Suprapubic skin (tissue), 4 donors: ENCODE results near the gene RNF4. TPM values are rescaled to one million over a fixed set of nuclear protein-coding genes. Genes with fewer than 3 reads are reported as not detected.
"Not testable (repeated sequence)": the region's sequence is repeated elsewhere in the genome, so short reads cannot be mapped to it uniquely, and the experiment has no call there.

Experiments
- DNase-seq, 2 donors: peaks; one replicate each; pipeline ENCODE4 v3.0.0-alpha.2; 2019; ENCODE audit warnings: low spot score in 2 of 2
- H3K27ac ChIP-seq: fragments of 200-600 bp; sonication (generic); one replicate; pipeline ENCODE4 v1.5.1; 2019
- H3K27me3 ChIP-seq: fragments of 200-600 bp; sonication (generic); one replicate; pipeline ENCODE4 v1.5.1; 2019
- H3K36me3 ChIP-seq: fragments of 200-600 bp; sonication (generic); one replicate; pipeline ENCODE4 v1.5.1; 2019
- H3K4me1 ChIP-seq: fragments of 200-600 bp; sonication (generic); one replicate; pipeline ENCODE4 v1.5.1; 2019
- H3K4me3 ChIP-seq: fragments of 200-600 bp; sonication (generic); one replicate; pipeline ENCODE4 v1.5.1; 2019; ENCODE audit warnings: mild to moderate bottlenecking
- H3K9me3 ChIP-seq: fragments of 200-600 bp; sonication (generic); one replicate; pipeline ENCODE4 v1.5.1; 2019
- EP300 ChIP-seq: sonication (generic); formaldehyde crosslinking; IDR thresholded peaks from one replicate; pipeline ENCODE4 v1.6.1; 2017; ENCODE audit warnings: antibody characterized with exemption
- POLR2A ChIP-seq, 2 donors: fragments of 450-650 bp; IDR thresholded peaks; one replicate each; pipeline ENCODE4 v1.6.1; 2017; ENCODE audit warnings: antibody characterized with exemption in 2 of 2, mild to moderate bottlenecking in 2 of 2, moderate library complexity in 2 of 2
- POLR2AphosphoS5 ChIP-seq, 3 donors: sonication (generic); formaldehyde crosslinking; IDR thresholded peaks; one replicate each; pipeline ENCODE4 v1.6.1; 2017; ENCODE audit warnings: antibody characterized with exemption in 3 of 3
- WGBS: methylation state at CpG from one replicate; pipeline ENCODE4 v1.1.5; 2018; 5-methylcytosine and 5-hydroxymethylcytosine counted together
- total RNA-seq, 4 donors: library from RNA; depleted of rRNA; stranded (reverse); fragments of >200 nt; gene quantifications; one replicate each; pipeline ENCODE4 v1.1.0, GENCODE V29; 2016
- TF ChIP-seq, protein P1 (sequence below), 2 donors: fragments of 200-600 bp in 1 of 2; fragments of 450-650 bp in 1 of 2; sonication (generic) in 1 of 2; IDR thresholded peaks; one replicate each; pipeline ENCODE4 v1.5.1; 2016 to 2019; ENCODE audit warnings: antibody characterized with exemption in 2 of 2, mild to moderate bottlenecking in 1 of 2, moderate library complexity in 1 of 2

RNF4 gene
- total RNA-seq, 4 donors from 2014 or later, result 31.2 to 57.2 (median 44.0) TPM

DNA sequence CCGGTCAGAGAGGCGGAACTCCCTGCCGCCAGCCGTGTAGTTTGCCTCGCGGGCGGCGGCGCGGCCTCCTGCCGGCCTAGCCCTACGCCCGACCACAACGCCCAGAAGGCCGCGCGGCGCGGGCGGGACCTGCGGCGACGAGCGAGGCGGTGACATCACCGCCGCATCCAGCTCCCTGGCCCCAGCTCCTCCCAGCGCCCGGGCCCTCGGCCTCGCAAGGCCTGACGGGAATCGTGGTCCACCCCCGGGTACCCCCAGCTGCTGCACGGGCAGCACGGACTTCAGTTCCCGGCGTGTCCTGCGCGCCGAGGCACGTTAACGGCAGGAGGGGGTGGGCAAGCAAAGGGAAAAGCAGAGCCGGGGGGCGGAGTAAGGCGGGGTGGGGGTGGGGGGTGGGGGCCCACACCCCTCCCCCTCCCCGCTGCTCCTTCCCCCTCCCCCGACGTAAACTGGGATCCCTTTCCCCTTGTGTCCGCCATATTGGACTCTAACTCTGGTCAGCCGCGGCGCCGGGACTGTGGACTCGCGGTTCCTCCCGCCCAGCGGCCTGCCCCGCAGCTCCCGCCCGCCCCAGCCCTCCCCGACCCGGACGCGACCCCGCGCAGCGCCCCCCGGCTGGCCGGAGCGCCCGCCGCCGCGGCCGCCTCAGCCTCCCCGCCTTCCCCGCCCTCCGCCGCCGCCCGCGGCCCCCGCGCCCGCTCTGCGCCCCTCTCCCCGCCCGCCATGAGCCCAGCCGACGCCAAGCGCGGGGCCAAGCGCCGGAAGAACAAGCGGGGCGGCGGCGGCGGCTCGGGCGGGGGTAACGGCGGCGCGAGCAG lies 67.5 kb downstream of the RNF4 start, which contains the start of gene FAM193A:
Gene FAM193A (plus strand): TSS at position 455 of the 818 bp plus-strand sequence. CDS start 269 bp downstream, at position 724.
- H3K27ac ChIP-seq, result peak within 1 kb of the TSS; percentile 88
- H3K9me3 ChIP-seq, result no peaks in the 10 kb centered on the region
- H3K4me1 ChIP-seq, result peaks cover 29% of the 10 kb centered on the region
- 3% methylated on average over 7 of the region's 106 CpGs for WGBS
- no peaks in the 10 kb centered on the region for H3K27me3 ChIP-seq
- peak; percentile 98 to 99 for DNase-seq
- H3K36me3 ChIP-seq, result no peaks in the 10 kb centered on the region
- TF ChIP-seq EP300 (no peak), POLR2AphosphoS5 (IDR thresholded peaks at IDR 0.05) (peak in 2 of 3 donors; percentile 34 to 86), POLR2A (IDR thresholded peaks at IDR 0.05) (peak in 1 of 2 donors; percentile 36)
- peak within 1 kb of the TSS; percentile 88 for H3K4me3 ChIP-seq

DNA sequence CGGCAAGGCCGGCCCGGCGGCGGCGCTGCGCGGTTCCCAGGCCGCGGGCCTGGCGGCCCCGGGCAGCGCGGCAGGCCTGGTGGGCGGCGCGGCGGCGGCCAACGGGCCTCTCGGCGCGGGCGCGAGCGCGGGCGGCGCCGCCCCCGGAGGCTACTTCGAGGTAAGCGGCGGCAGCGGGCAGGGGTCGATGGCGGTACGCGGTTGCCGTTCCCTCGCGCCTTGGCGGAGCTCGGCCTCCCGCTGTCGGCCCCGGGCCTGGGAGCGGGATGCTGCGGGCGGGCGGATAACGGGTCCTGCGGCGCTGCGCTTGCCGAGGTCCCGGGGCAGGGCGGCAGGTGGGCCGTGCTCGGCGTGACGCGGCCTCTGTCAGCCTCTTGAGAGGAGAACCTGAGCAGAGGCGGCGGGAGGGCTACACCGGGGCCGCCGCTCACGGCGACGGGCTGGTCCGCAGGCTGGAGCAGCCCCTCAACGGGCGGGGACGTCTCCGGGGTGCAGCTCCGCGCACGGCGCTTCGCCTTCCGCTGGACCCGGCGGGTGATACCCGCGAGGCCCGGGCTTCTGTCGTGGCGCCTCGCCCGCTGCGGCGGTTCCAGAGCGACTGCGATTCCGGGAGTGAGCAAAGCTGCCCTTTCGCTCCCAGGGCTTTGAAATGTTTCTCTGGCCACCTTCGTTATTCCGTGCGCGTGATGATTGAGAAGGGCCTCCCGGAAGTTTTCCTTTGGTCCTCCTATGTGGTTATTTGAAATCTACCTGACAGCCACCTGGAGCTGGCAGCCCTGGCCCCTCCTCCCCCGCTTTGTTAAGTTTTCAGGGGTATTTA lies 68.3 kb downstream of the RNF4 start:
- Histone ChIP-seq H3K27me3 (no peaks in the 10 kb centered on the region), H3K9me3 (no peaks in the 10 kb centered on the region), H3K36me3 (no peaks in the 10 kb centered on the region), H3K4me3 (peak overlapping the region; percentile 88), H3K27ac (peak overlapping the region; percentile 88), H3K4me1 (peaks cover 29% of the 10 kb centered on the region)
- WGBS, result under 1% methylated on average over 14 of the region's 103 CpGs
- TF ChIP-seq POLR2A (IDR thresholded peaks at IDR 0.05) (no peak), POLR2AphosphoS5 (IDR thresholded peaks at IDR 0.05) (peak in 1 of 3 donors; percentile 36)
- DNase-seq, result peak in 1 of 2 donors; percentile 77

DNA sequence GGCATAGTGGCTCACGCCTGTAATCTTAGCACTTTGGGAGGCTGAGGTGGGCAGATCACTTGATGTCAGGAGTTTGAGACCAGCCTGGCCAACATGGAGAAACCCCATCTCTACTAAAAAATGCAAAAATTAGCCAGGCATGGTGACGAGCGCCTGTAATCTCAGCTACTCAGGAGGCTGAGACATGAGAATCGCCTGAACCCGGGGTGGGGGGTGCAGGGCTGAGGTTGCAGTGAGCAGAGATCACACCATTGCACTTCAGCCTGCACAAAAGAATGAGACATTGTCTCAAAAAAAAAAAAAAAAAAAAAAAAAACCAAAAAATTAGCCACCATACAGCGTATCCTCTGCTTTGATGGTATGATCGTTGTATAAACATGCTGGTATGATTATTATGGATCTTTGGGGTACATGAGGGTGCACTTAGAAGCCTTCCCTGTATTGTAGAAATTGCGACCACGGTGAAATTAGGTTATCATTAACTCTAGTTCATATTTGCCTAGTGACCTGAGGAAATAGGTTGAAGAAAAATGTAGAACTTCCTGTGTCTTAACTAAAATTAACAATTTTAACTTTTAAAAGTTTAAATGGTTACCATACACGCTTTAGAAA lies 74.8 kb downstream of the RNF4 start:
- not testable (repeated sequence) for H3K36me3 ChIP-seq, H3K27ac ChIP-seq, H3K9me3 ChIP-seq, H3K4me3 ChIP-seq, H3K27me3 ChIP-seq, H3K4me1 ChIP-seq, DNase-seq
- WGBS, result 94% methylated on average over 10 of the region's 10 CpGs

DNA sequence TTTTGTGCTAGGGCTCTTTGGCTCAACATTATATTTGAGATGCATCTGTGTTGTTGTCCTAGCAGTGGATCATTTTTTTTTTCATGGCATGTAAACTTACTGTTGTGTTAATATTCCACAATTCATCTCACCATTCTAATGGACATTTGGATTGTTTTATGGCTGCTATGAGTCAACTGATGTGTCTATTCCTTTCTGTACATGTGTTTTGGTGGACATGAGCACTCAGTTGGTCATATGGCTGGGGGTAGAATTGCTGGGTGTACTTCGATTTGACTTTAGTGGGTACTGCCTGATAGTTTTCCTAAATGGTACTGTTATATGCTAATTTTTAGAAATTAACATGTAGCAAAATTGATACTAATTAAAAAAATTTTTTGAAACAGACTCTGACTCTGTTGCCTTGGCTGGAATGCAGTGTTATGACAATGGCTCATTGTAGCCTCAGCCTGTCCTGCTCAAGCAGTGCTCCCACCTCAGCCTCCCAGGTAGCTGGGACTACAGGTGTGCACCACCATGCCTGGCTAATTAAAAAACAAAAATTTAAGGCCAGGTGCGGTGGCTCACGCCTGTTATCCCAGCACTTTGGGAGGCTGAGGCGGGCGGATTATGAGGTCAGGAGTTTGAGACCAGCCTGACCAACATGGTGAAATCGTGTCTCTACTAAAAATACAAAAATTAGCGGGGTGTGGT lies 76.6 kb downstream of the RNF4 start:
- no peaks in the 10 kb centered on the region for H3K27me3 ChIP-seq
- no peaks in the 10 kb centered on the region for H3K4me1 ChIP-seq
- no peak for DNase-seq
- H3K9me3 ChIP-seq, result no peaks in the 10 kb centered on the region
- WGBS, result 97% methylated on average over 7 of the region's 7 CpGs
- H3K36me3 ChIP-seq, result no peaks in the 10 kb centered on the region
- TF ChIP-seq, protein P1, sequence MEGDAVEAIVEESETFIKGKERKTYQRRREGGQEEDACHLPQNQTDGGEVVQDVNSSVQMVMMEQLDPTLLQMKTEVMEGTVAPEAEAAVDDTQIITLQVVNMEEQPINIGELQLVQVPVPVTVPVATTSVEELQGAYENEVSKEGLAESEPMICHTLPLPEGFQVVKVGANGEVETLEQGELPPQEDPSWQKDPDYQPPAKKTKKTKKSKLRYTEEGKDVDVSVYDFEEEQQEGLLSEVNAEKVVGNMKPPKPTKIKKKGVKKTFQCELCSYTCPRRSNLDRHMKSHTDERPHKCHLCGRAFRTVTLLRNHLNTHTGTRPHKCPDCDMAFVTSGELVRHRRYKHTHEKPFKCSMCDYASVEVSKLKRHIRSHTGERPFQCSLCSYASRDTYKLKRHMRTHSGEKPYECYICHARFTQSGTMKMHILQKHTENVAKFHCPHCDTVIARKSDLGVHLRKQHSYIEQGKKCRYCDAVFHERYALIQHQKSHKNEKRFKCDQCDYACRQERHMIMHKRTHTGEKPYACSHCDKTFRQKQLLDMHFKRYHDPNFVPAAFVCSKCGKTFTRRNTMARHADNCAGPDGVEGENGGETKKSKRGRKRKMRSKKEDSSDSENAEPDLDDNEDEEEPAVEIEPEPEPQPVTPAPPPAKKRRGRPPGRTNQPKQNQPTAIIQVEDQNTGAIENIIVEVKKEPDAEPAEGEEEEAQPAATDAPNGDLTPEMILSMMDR (IDR thresholded peaks at IDR 0.05), result no peak
- TF ChIP-seq POLR2AphosphoS5 (IDR thresholded peaks at IDR 0.05) (no peak), POLR2A (IDR thresholded peaks at IDR 0.05) (no peak), EP300 (no peak)
- no peak overlapping the region for H3K4me3 ChIP-seq
- no peak overlapping the region for H3K27ac ChIP-seq

DNA sequence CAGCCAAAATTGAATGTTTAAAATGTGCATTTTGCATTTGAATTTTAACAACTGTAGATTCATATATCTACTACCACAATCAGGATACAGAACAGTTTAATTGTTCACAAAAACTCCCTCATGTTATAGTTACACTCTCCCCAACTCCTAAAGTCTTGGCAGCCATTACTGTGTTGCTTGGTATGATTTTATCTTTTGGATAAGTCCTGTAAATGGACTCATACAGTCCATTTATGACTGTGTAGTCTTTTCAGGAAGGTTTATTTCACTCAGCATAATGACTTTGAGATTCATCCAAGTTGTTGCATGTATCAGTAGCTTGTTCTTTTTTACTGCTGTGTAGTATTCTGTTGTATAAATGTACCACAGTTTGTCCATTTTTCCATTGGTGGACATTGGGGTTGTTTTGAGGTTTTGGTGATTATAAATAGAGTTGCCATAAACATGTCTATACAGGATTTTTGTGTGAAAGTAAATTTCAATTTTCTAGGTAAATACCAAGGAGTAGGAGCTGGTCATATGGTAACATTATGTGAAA lies 77.4 kb downstream of the RNF4 start:
- no peak overlapping the region for H3K27ac ChIP-seq
- H3K36me3 ChIP-seq, result no peaks in the 10 kb centered on the region
- H3K27me3 ChIP-seq, result no peaks in the 10 kb centered on the region
- DNase-seq, result no peak
- no peak overlapping the region for H3K4me3 ChIP-seq
- H3K4me1 ChIP-seq, result no peaks in the 10 kb centered on the region
- no peak for TF ChIP-seq POLR2A (IDR thresholded peaks at IDR 0.05)
- TF ChIP-seq POLR2AphosphoS5 (IDR thresholded peaks at IDR 0.05), result no peak
- no peaks in the 10 kb centered on the region for H3K9me3 ChIP-seq

DNA sequence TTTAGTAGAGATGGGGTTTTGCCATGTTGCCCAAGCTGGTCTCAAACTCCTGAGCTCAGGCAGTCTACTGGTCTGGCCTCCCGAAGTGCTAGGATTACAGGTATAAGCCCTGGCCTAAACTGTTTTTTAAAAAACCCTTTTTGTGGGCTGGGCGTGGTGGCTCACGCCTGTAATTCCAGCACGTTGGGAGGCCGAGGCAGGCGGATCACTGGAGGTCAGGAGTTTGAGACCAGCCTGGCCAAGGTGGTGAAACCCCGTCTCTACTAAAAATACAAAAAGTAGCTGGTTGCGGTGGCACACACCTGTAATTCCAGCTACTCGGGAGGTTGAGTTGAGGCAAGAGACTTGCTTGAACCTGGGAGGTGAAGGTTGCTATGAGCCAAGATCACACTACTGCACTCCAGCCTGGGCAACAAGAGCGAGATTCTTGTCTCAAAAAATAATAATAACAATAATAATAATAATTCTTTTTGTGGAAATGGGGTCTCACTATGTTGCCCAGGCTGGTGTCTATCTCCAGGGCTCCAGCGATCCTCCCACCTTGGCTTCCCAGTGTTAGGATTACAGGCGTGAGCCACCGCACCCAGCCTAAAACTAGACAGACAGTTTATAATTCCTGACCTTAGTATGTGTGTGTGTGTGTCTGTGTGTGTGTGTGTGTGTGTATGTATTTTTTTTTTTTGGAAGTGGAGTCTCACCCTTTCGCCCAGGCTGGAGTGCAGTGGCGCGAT lies 78.2 kb downstream of the RNF4 start:
- not testable (repeated sequence) for DNase-seq, H3K27me3 ChIP-seq, H3K27ac ChIP-seq, H3K4me3 ChIP-seq, H3K4me1 ChIP-seq, H3K36me3 ChIP-seq, H3K9me3 ChIP-seq
- WGBS, result 92% methylated on average over 16 of the region's 16 CpGs

DNA sequence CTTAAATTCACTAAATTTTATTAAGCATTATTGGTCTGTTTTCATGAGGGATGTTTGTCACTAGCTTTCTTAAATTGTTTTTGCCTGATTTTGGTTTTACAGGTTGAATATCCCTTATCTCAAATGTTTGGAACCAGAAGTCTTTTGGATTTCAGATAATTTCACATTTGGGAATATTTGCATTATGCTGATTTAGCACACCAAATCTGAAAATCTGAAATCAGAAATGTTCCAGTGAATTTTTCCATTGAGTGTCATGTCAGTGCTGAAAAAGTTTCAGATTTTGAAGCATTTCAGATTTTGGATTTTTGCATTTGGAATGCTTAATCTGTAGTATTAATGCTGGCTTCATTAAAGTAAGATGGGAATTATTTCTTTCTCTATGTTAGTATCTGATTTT lies 82.2 kb downstream of the RNF4 start:
- no peaks in the 10 kb centered on the region for H3K4me1 ChIP-seq
- TF ChIP-seq EP300, result no peak
- no peak for TF ChIP-seq POLR2A (IDR thresholded peaks at IDR 0.05)
- TF ChIP-seq, protein P1 (IDR thresholded peaks at IDR 0.05), result no peak
- TF ChIP-seq POLR2AphosphoS5 (IDR thresholded peaks at IDR 0.05), result no peak

More for the DNA sequence above, 82.2 kb downstream of the RNF4 start:
- H3K9me3 ChIP-seq, result no peaks in the 10 kb centered on the region
- H3K27me3 ChIP-seq, result no peaks in the 10 kb centered on the region
- no peak overlapping the region for H3K4me3 ChIP-seq
- no peak for DNase-seq
- no peaks in the 10 kb centered on the region for H3K36me3 ChIP-seq
- no peak overlapping the region for H3K27ac ChIP-seq
